ENCODE measurements around the gene TANC1. TPM values are rescaled to one million over a fixed set of nuclear protein-coding genes. Genes with fewer than 3 reads are reported as not detected.
A peak's percentile ranks its signal among the peaks of the same experiment; 100 is the strongest.

TANC1 gene
- total and polyA plus RNA-seq, 2 experiments from 2014 or later = 22.1 to 34.8 TPM

- peaks cover 53% of the 10 kb centered on the region for H3K4me1 ChIP-seq (ENCODE audit: low read depth)
- H3K27ac ChIP-seq = no peak overlapping the region
- no peak for DNase-seq (ENCODE audit: low read depth in 1 of 2, low spot score in 1 of 2)
- no peak overlapping the region for H3K4me3 ChIP-seq
- H3K27me3 ChIP-seq = no peaks in the 10 kb centered on the region
- no peaks in the 10 kb centered on the region for H3K9me3 ChIP-seq (ENCODE audit: low read depth)
- H3K36me3 ChIP-seq = no peaks in the 10 kb centered on the region
- TF ChIP-seq CTCF (IDR thresholded peaks at IDR 0.05; ENCODE audit: low read depth, low read length) = no peak
Measured at GRCh38 chr2:159000072-159000471, 31.6 kb downstream of the TANC1 start.

GRCh38 chr2:159002462-159003111 lies 34.1 kb downstream of the TANC1 start:
- no peak for TF ChIP-seq CTCF (IDR thresholded peaks at IDR 0.05; ENCODE audit: low read depth, low read length)
- no peak for DNase-seq (ENCODE audit: low read depth in 1 of 2, low spot score in 1 of 2)
- Histone ChIP-seq H3K4me1 (ENCODE audit: low read depth) (peaks cover 31% of the 10 kb centered on the region), H3K36me3 (no peaks in the 10 kb centered on the region), H3K9me3 (ENCODE audit: low read depth) (no peaks in the 10 kb centered on the region), H3K27ac (no peak overlapping the region), H3K4me3 (no peak overlapping the region), H3K27me3 (no peaks in the 10 kb centered on the region)

- H3K36me3 ChIP-seq = no peaks in the 10 kb centered on the region
Measured at GRCh38 chr2:159003555-159003954, 35.1 kb downstream of the TANC1 start.

GRCh38 chr2:159004849-159005248 lies 36.4 kb downstream of the TANC1 start:
- no peaks in the 10 kb centered on the region for H3K9me3 ChIP-seq (ENCODE audit: low read depth)
- no peak for DNase-seq (ENCODE audit: low read depth in 1 of 2, low spot score in 1 of 2)
- no peaks in the 10 kb centered on the region for H3K36me3 ChIP-seq
- no peaks in the 10 kb centered on the region for H3K27me3 ChIP-seq
- no peak overlapping the region for H3K4me3 ChIP-seq
- TF ChIP-seq CTCF (IDR thresholded peaks at IDR 0.05; ENCODE audit: low read depth, low read length) = no peak
- H3K4me1 ChIP-seq (ENCODE audit: low read depth) = peaks cover 12% of the 10 kb centered on the region
- no peak overlapping the region for H3K27ac ChIP-seq

More at GRCh38 chr2:159003555-159003954, 35.1 kb downstream of the TANC1 start:
- Histone ChIP-seq H3K27me3 (no peaks in the 10 kb centered on the region), H3K4me3 (no peak overlapping the region), H3K4me1 (ENCODE audit: low read depth) (peaks cover 24% of the 10 kb centered on the region), H3K27ac (no peak overlapping the region), H3K9me3 (ENCODE audit: low read depth) (no peaks in the 10 kb centered on the region)
- no peak for TF ChIP-seq CTCF (IDR thresholded peaks at IDR 0.05; ENCODE audit: low read depth, low read length)
- DNase-seq (ENCODE audit: low read depth in 1 of 2, low spot score in 1 of 2) = no peak

- Histone ChIP-seq H3K4me3 (no peak overlapping the region), H3K27ac (no peak overlapping the region), H3K36me3 (no peaks in the 10 kb centered on the region), H3K9me3 (ENCODE audit: low read depth) (no peaks in the 10 kb centered on the region), H3K4me1 (ENCODE audit: low read depth) (peaks cover 21% of the 10 kb centered on the region), H3K27me3 (no peaks in the 10 kb centered on the region)
- no peak for TF ChIP-seq CTCF (IDR thresholded peaks at IDR 0.05; ENCODE audit: low read depth, low read length)
- DNase-seq (ENCODE audit: low read depth in 1 of 2, low spot score in 1 of 2) = peak in 1 of 2 donors; percentile 37
Measured at GRCh38 chr2:159009940-159010339, 41.5 kb downstream of the TANC1 start.
